Endothelial cell of umbilical vein (primary cell): Measurements from ENCODE around the gene KRTAP4-6. TPM values are rescaled to one million over a fixed set of nuclear protein-coding genes. Genes with fewer than 3 reads are reported as not detected.

Experiments
- BruUV-seq: library from RNA; stranded (reverse); fragments of 400-500 nt; replicated peaks from 2 replicates; lab custom pipeline; 2021; lab: Mats Ljungman, UMichigan
- CTCF ChIA-PET: fragments of 300-600, 350-600 bp; sonication (Branson Sonifier 250); formaldehyde crosslinking; loops from one replicate; lab custom pipeline; 2021; ENCODE audit warnings: antibody characterized with exemption, inconsistent platforms; lab: Charles Lee
- POLR2A ChIA-PET: fragments of 300-600, 350-600 bp; sonication (Branson Sonifier 250); formaldehyde crosslinking; loops from one replicate; lab custom pipeline; 2021; ENCODE audit warnings: antibody characterized with exemption, inconsistent platforms; lab: Charles Lee
- DNase-seq: peaks from one replicate; pipeline ENCODE4 v3.0.0-alpha.2; 2011; ENCODE audit warnings: low read depth, low spot score
- FAIRE-seq: peaks from 2 replicates; lab custom pipeline; 2011; peaks lifted over from hg19 to GRCh38; lab: Jason Lieb, UNC
- H2AFZ ChIP-seq: 2 replicates; pipeline ENCODE4 v1.6.0; 2012; ENCODE audit warnings: low read depth, low read length, control low read depth, inconsistent platforms
- H3K27ac ChIP-seq: 2 replicates; pipeline ENCODE4 v1.5.1; 2011; ENCODE audit warnings: low read depth, mild to moderate bottlenecking, control low read depth, low read length, moderate library complexity; ENCODE audit not compliant: insufficient read depth
- H3K27me3 ChIP-seq, 2 experiments: 2 replicates each; pipeline versions ENCODE4 v1.6.0 to v1.6.1; 2011; ENCODE audit warnings: low read length in 2 of 2, mixed read lengths in 1 of 2; ENCODE audit not compliant: control insufficient read depth in 2 of 2, insufficient read depth in 2 of 2
- H3K36me3 ChIP-seq, 2 experiments: 2 replicates in 1 of 2; 3 replicates in 1 of 2; pipeline ENCODE4 v1.5.1; 2011; ENCODE audit warnings: low read length in 2 of 2, mild to moderate bottlenecking in 1 of 2, moderate library complexity in 1 of 2; ENCODE audit not compliant: control insufficient read depth in 2 of 2, insufficient read depth in 2 of 2; ENCODE audit errors: extremely low read depth in 1 of 2
- H3K4me1 ChIP-seq: 3 replicates; pipeline ENCODE4 v1.5.1; 2011; ENCODE audit warnings: mild to moderate bottlenecking, low read length; ENCODE audit not compliant: control insufficient read depth, insufficient read depth; ENCODE audit errors: extremely low read depth
- H3K4me2 ChIP-seq: 2 replicates; pipeline ENCODE4 v1.6.1; 2011; ENCODE audit warnings: low read length, control low read depth, mixed read lengths; ENCODE audit not compliant: insufficient read depth
- H3K4me3 ChIP-seq, 3 experiments: fragments of 200-600 bp in 1 of 3; sonication (generic), shearing (Covaris generic) in 1 of 3; replicated peaks in 1 of 3; 2 replicates each; pipeline ENCODE4 v1.5.1; 2011 to 2016; ENCODE audit warnings: control low read depth in 3 of 3, low read length in 3 of 3, mild to moderate bottlenecking in 2 of 3, inconsistent platforms in 1 of 3, low read depth in 1 of 3, moderate library complexity in 1 of 3; ENCODE audit not compliant: insufficient read depth in 1 of 3
- H3K79me2 ChIP-seq: 2 replicates; pipeline ENCODE4 v1.6.0; 2012; ENCODE audit warnings: low read length, inconsistent platforms; ENCODE audit not compliant: control insufficient read depth, insufficient read depth
- H3K9ac ChIP-seq: replicated peaks from 2 replicates; pipeline ENCODE3; 2011; ENCODE audit warnings: low read length, control low read depth; ENCODE audit not compliant: insufficient read depth; ENCODE audit errors: extremely low read depth
- H3K9me1 ChIP-seq: replicated peaks from 3 replicates; pipeline ENCODE4 v1.6.0; 2011; ENCODE audit warnings: mild to moderate bottlenecking, low read length; ENCODE audit not compliant: control insufficient read depth, insufficient read depth; ENCODE audit errors: extremely low read depth
- H3K9me3 ChIP-seq: replicated peaks from 2 replicates; pipeline ENCODE4 v1.5.1; 2012; ENCODE audit warnings: low read length, inconsistent platforms; ENCODE audit not compliant: control insufficient read depth, insufficient read depth
- H4K20me1 ChIP-seq: replicated peaks from 2 replicates; pipeline ENCODE3; 2011; ENCODE audit warnings: mild to moderate bottlenecking, low read length; ENCODE audit not compliant: control insufficient read depth, insufficient read depth; ENCODE audit errors: extremely low read depth
- EZH2 ChIP-seq: IDR thresholded peaks from 2 replicates; pipeline ENCODE4 v1.6.1; 2012; ENCODE audit warnings: borderline replicate concordance, low read depth, mild to moderate bottlenecking, moderate library complexity, low read length, inconsistent platforms; ENCODE audit not compliant: severe bottlenecking
- FOS ChIP-seq: IDR thresholded peaks from 2 replicates; pipeline ENCODE4 v1.6.1; 2011; ENCODE audit warnings: mild to moderate bottlenecking, low read length, moderate library complexity, borderline replicate concordance; ENCODE audit not compliant: insufficient read depth
- GATA2 ChIP-seq: IDR thresholded peaks from 2 replicates; pipeline ENCODE4 v1.7.0; 2011; ENCODE audit warnings: low read depth, mild to moderate bottlenecking, moderate library complexity, mixed read lengths, low read length; ENCODE audit not compliant: insufficient read length, insufficient read depth
- JUN ChIP-seq: IDR thresholded peaks from 2 replicates; pipeline ENCODE4 v1.6.1; 2011; ENCODE audit warnings: borderline replicate concordance, low read depth; ENCODE audit not compliant: insufficient read length, insufficient read depth
- MYC ChIP-seq: IDR thresholded peaks from one replicate; pipeline ENCODE4 v1.6.1; 2011; ENCODE audit warnings: mild to moderate bottlenecking, low read depth, low read length
- POLR2A ChIP-seq: IDR thresholded peaks from 2 replicates; pipeline ENCODE4 v1.6.1; 2012; ENCODE audit warnings: low read depth, mild to moderate bottlenecking, control low read depth, low read length
- POLR2AphosphoS5 ChIP-seq: IDR thresholded peaks from 2 replicates; pipeline ENCODE4 v1.6.1; 2012; ENCODE audit warnings: low read depth, mild to moderate bottlenecking, control low read depth, low read length, moderate library complexity; ENCODE audit not compliant: insufficient read depth
- dilution Hi-C: fragments of 300-500 bp; cut with MboI; formaldehyde crosslinking; loops from one replicate; pipeline ENCODE4 v1.15.0; 2019; ENCODE audit warnings: low sequenced_read_pairs; ENCODE audit not compliant: extremely low pct_ligation_motif_present
- intact Hi-C: fragments of 100-400 bp; cut with micrococcal nuclease; formaldehyde crosslinking; loops from one replicate; pipeline ENCODE4 v1.10.0; 2022
- polyA plus RNA-seq, 4 experiments: library from polyadenylated mRNA; depleted of rRNA in 3 of 4; stranded (reverse) in 3 of 4; unstranded in 1 of 4; fragments of >200 nt; gene quantifications; 2 replicates each; pipeline versions ENCODE4 v1.2.1 to v1.2.3, GENCODE V29; 2011 to 2012; ENCODE audit warnings: missing spikeins in 1 of 4
- total RNA-seq: library from RNA; stranded (reverse); gene quantifications from 2 replicates; pipeline ENCODE4 v1.2.3, GENCODE V29; 2021
- TF ChIP-seq, protein P1 (sequence below): IDR thresholded peaks from 2 replicates; pipeline ENCODE4 v1.6.1; 2011; ENCODE audit not compliant: insufficient read depth, insufficient read length
- TF ChIP-seq, protein P2 (sequence below), 2 donors: IDR thresholded peaks; 1 replicate in 1 of 2; 2 replicates in 1 of 2; pipeline ENCODE4 v1.5.1; 2011; ENCODE audit warnings: low read length in 2 of 2, mild to moderate bottlenecking in 2 of 2, moderate library complexity in 2 of 2, control low read depth in 1 of 2, inconsistent platforms in 1 of 2, low read depth in 1 of 2; ENCODE audit not compliant: insufficient read depth in 1 of 2; ENCODE audit errors: extremely low read depth in 1 of 2

Gene KRTAP4-6
- total and polyA plus RNA-seq, 2 donors (not counting 3 experiments of a cell fraction or from before 2014, with no cell fraction given), result not detected

- intact Hi-C loops, result no loop called here
- Histone ChIP-seq H2AFZ (no peak overlapping the region), H3K4me3 (no peak overlapping the region), H3K27me3 (no peaks in the 10 kb centered on the region), H3K79me2 (no peaks in the 10 kb centered on the region), H3K4me2 (no peak overlapping the region), H3K9ac (no peak overlapping the region), H3K27ac (no peak overlapping the region), H3K9me1 (no peaks in the 10 kb centered on the region), H3K9me3 (no peaks in the 10 kb centered on the region), H3K4me1 (no peaks in the 10 kb centered on the region), H3K36me3 (no peaks in the 10 kb centered on the region), H4K20me1 (no peaks in the 10 kb centered on the region)
- TF ChIP-seq FOS (no peak), JUN (no peak), POLR2AphosphoS5 (no peak)
- dilution Hi-C loops, result no loop called here
- FAIRE-seq (no peak), DNase-seq (no peak)
- no TSS peak for BruUV-seq
- ChIA-PET POLR2A (no interaction called here), CTCF (no interaction called here)
Observed at GRCh38 chr17:41171886-41172285, 31.5 kb upstream of the KRTAP4-6 start.

DNA sequence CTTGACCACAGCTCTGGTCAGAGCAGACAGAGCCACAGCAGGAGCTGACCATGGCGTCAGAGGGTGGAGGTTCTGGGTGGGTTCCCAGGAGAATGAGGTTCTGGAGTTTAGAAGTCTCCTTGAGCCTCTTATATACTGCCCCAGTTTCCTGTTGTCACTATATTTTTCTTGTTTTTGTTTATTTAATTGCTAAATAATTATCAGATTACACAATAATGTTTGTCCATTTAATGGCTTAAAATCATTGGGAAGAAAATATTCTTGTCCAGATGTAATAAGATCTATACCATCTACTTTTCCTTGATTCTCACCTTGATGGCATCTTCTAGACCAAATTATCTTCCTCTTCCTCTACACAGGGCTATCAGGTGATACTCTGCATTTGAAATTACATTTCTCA, 27.8 kb upstream of the KRTAP4-6 start, which contains the start of gene KRTAP4-3:
Gene KRTAP4-3, minus strand, starts transcription at position 101 of the 400 bp plus-strand sequence. Its CDS starts 49 bp downstream, at position 52.
- POLR2A ChIA-PET, result no interaction called here
- Histone ChIP-seq H3K36me3 (no peaks in the 10 kb centered on the region), H3K9ac (no peak within 1 kb of the TSS), H3K27ac (no peak within 1 kb of the TSS), H3K4me1 (no peaks in the 10 kb centered on the region), H3K27me3 (no peaks in the 10 kb centered on the region), H4K20me1 (no peaks in the 10 kb centered on the region), H3K4me2 (no peak within 1 kb of the TSS), H2AFZ (no peak within 1 kb of the TSS), H3K79me2 (no peaks in the 10 kb centered on the region), H3K9me1 (no peaks in the 10 kb centered on the region), H3K4me3 (no peak within 1 kb of the TSS), H3K9me3 (no peaks in the 10 kb centered on the region)
- TF ChIP-seq JUN (no peak), EZH2 (no peak), MYC (no peak), FOS (no peak), POLR2AphosphoS5 (no peak), GATA2 (no peak), POLR2A (no peak)
- TF ChIP-seq, protein P1, sequence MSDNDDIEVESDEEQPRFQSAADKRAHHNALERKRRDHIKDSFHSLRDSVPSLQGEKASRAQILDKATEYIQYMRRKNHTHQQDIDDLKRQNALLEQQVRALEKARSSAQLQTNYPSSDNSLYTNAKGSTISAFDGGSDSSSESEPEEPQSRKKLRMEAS, result no peak
- TF ChIP-seq, protein P2, sequence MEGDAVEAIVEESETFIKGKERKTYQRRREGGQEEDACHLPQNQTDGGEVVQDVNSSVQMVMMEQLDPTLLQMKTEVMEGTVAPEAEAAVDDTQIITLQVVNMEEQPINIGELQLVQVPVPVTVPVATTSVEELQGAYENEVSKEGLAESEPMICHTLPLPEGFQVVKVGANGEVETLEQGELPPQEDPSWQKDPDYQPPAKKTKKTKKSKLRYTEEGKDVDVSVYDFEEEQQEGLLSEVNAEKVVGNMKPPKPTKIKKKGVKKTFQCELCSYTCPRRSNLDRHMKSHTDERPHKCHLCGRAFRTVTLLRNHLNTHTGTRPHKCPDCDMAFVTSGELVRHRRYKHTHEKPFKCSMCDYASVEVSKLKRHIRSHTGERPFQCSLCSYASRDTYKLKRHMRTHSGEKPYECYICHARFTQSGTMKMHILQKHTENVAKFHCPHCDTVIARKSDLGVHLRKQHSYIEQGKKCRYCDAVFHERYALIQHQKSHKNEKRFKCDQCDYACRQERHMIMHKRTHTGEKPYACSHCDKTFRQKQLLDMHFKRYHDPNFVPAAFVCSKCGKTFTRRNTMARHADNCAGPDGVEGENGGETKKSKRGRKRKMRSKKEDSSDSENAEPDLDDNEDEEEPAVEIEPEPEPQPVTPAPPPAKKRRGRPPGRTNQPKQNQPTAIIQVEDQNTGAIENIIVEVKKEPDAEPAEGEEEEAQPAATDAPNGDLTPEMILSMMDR (IDR thresholded peaks at IDR 0.05; ENCODE audit: extremely low read depth in 1 of 2, insufficient read depth in 1 of 2, low read depth in 1 of 2, low read length in 2 of 2), result no peak
- no TSS peak for BruUV-seq
- dilution Hi-C loops (no loop called here), intact Hi-C loops (no loop called here)
- FAIRE-seq (no peak), DNase-seq (no peak)
- CTCF ChIA-PET, result no interaction called here
